Esophagus mucosa (tissue), 1 donor: ENCODE results near the gene ZNF311. TPM values are rescaled to one million over a fixed set of nuclear protein-coding genes. Genes with fewer than 3 reads are reported as not detected.
"Not testable (repeated sequence)": the region's sequence is repeated elsewhere in the genome, so short reads cannot be mapped to it uniquely, and the experiment has no call there.

Source experiments
- ATAC-seq: fragments of 200-7000 bp; cut with Tn5 transposase; one replicate; pipeline ENCODE4 v1.9.1; 2020
- total RNA-seq: library from RNA; stranded (reverse); gene quantifications from one replicate; pipeline ENCODE4 v1.2.4, GENCODE V29; 2023
- donor health status: DM: yes; HTN: yes; CAD: no.

ZNF311 gene
- total RNA-seq, 1 donor from 2014 or later = 1.1 TPM

DNA sequence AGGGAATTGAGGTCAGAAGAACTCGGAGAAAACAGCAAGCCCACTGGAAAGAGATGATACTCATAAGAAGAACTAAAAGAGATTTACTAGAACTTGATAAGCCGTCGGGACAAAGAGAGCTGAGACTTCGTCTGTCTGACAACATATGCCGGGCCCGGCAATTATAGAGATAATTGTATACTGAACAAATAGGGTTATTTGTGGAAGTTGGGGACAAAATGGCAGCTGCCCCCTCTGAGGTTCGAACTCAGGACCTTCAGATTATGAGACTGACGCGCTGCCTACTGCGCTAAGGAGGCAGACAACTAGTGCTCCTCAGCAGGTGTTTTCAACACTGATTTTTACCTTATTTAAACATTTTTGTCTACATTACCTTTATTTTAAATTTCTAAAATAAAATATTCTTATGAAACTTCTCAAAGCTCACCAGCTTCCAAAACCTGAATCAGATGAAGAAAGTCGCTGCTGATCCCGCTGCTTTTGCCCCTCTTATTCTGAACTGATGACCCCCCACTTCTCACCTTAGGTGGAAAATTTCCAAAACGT, 52.0 kb downstream of the ZNF311 start:
- peak; percentile 93 for ATAC-seq

DNA sequence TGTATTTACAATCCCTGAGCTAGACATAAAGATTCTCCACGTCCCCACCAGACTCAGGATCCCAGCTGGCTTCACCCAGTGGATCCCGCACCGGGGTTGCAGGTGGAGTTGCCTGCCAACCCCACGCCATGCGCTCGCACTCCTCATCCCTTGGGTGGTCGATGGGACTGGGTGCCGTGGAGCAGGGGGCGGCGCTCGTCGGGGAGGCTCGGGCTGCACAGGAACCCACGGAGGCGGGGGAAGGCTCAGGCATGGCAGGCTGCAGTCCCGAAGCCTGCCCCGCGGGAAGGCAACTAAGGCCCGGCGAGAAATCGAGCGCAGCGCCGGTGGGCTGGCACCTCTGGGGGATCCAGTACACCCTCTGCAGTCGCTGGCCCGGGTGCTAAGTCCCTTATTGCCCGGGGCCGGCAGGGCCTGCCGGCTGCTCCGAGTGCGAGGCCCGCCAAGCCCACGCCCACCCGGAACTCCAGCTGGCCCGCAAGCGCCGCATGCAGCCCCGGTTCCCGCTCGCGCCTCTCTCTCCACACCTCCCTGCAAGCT, 55.4 kb downstream of the ZNF311 start:
- ATAC-seq = not testable (repeated sequence)

- ATAC-seq = no peak
Observed at GRCh38 chr6:28948782-28949486, 56.2 kb downstream of the ZNF311 start.

GRCh38 chr6:28947831-28948270, 57.3 kb downstream of the ZNF311 start:
- ATAC-seq = peak; percentile 93

DNA sequence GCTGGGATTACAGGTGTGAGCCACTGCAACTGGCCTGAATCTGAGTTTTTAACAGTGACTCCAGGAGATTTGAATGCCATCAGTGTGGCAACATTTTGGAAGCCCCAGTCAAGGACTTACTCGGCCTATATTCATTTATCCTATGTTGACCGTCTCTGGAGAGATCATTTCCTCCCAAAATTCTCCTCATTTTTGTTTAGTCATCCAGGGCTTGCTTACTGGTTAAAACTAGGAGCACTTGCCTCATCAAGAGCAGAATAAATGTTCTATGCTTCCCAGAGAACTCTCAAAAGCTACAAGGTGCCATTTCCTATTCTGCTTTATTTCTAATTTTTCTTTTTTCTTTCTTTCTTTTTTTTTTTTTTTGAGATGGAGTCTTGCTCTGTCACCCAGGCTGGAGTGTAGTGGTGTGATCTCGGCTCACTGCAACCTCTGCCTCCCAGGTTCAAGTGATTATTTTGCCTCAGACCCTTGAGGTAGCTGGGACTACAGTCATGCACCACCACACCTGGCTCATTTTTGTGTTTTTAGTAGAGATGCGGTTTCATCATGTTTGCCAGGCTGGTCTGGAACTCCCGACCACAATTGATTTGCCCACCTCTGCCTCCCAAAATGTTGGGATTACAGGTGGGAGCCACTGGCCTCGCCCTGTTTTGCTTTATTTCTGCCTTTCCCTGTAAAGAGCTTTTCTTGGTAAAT, 57.9 kb downstream of the ZNF311 start:
- ATAC-seq = no peak

DNA sequence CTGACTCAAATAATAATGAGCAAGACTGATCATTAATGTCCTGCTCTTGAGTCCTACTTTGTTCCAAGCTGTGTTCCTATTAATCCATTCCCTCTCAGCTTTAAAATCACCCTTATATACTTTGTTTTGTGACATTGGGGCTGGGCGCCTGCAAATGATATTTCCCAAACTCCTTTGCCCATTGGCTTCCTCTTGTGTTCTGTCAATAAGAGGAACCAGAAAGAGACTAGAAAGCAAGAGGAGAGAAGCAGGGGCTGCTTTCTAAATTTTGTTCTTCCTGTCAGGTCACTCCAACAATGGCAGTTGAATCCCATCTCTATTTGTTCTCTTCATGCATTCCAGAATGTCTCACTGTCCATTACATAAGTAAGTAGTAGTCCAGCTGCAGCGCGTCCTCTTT, 59.8 kb downstream of the ZNF311 start:
- no peak for ATAC-seq

Other genes starting within 250 kb of the ZNF311 start
- 22.0 TPM for gene TRIM27, start 81.3 kb downstream of the ZNF311 start, total RNA-seq
- not detected for gene OR2W1, start 39.9 kb upstream of the ZNF311 start, total RNA-seq
- gene OR2B3, start 82.0 kb upstream of the ZNF311 start, total RNA-seq = not detected
- gene OR2J1, start 94.2 kb upstream of the ZNF311 start, total RNA-seq = not detected
- gene OR2J3, start 102.7 kb upstream of the ZNF311 start, total RNA-seq = not detected
- not detected for gene OR2J2, start 165.6 kb upstream of the ZNF311 start, total RNA-seq